GM21447 (cell line): Measurements from ENCODE around the gene OPALIN.
"Not testable (repeated sequence)": the region's sequence is repeated elsewhere in the genome, so short reads cannot be mapped to it uniquely, and the experiment has no call there.

Source experiments
- ATAC-seq: cut with Tn5 transposase; IDR thresholded peaks from one replicate; pipeline ENCODE4 v1.9.1; 2021; ENCODE audit not compliant: unreplicated experiment

The OPALIN gene

DNA sequence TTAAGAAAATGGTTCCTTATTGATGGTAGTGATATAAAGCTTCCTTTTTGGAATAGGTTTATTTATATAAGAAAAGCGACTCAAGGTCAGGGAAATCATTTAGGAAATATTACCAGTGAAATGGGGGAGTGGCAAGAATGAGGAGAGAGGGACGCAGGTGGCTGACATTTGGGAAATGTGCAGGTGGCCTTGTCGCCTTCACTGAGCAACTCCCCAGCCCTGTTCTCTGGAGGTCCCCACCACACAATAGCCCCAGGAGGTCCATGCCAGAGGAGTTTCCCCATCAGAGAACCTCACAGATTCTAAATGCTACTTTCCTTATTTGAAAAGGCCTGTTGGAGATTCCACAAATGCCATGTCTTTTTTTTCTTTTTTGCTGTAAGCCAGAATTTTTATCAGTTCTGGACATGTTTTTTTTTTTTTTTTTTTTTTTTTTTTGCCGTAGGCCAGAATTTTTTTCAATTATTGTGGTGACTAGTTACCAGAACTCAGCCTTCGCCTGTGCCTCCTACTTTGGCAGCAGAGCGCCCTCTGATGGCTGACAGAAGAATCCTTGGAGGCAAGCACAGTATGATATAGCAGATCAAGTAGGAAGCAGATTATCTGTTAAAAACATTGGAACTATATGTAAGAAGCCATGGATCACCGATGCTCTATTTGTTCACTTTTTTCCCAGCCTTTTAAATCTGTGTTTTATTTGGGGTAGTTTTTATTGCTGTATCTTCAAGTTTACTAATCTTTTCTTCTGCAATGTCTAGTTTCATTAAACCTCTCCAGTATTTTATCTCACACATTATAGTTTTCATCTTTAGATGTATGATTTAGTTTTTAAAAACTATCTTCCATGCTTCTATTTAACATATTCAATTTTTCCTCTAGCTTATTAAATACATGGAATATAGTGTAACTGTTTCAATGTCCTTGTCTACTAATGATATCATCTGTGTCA lies 18.6 kb downstream of the OPALIN start:
- ATAC-seq = no peak

DNA sequence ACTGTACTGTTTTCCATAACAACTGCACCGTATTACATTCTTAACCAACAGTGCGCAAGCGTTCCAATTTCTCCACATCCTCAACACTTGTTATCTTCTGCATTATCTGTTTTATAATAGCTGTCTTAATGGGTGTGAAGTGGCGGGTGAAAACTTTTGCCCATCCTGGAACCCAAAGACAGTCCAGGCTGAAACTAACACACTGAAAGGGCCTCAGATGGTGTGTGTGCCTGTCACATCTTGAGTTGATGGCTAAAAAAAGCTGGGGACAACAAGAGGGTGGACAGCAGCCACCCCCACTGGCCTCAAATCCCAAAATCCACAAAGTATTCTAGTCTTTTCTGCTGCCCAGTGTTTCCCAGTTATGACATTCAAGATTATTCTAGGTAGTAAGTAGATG lies 19.4 kb downstream of the OPALIN start:
- ATAC-seq = no peak

DNA sequence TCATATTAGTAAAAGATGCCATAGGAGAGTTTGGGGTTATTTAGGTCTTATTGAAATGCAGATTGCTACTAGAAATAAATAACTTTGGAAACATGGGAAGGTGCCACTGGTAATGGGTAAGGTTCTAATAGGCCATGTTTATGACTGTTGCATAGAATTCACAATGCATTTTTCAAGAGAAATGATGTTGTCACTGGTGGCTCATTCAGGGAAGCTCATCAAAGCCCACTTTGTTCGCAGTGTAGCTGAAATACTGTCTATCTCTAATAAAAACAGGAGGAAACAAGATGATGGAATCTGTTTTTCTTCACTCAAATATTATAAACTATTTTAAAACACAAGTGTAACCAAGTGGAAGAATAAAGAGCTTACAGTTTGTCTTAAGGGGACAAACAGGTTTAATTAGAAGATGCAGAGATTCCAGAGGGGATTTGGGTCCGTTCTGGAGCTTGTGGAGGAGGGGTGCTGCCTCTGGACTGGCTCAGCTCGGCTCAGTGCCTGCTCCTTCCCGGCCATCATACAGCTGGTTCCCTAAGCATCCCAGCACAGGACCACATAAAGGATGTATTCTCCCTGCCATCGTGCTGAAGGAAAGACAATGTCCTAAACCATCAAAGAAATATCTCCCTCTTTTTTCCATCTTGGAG lies 20.4 kb downstream of the OPALIN start:
- no peak for ATAC-seq

DNA sequence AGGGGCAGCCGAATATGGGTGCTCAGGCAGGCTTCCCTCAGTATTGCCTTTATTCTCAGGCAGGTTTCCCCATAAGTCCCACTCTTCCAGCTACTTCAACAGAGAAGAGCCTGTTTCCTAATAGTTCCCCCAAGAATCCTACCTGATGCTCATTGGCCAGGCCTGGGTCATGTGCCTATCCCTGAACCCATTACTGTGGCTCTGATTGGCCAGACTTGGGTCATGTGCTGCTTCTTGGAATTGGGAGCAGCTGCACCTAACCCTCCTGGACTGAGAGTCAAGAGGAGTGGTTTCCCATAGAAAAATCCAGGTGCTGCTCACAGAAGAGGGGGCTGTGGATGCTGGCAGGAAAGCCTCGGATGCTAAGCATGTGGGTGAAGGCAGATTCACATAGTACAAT lies 21.7 kb downstream of the OPALIN start:
- no peak for ATAC-seq

DNA sequence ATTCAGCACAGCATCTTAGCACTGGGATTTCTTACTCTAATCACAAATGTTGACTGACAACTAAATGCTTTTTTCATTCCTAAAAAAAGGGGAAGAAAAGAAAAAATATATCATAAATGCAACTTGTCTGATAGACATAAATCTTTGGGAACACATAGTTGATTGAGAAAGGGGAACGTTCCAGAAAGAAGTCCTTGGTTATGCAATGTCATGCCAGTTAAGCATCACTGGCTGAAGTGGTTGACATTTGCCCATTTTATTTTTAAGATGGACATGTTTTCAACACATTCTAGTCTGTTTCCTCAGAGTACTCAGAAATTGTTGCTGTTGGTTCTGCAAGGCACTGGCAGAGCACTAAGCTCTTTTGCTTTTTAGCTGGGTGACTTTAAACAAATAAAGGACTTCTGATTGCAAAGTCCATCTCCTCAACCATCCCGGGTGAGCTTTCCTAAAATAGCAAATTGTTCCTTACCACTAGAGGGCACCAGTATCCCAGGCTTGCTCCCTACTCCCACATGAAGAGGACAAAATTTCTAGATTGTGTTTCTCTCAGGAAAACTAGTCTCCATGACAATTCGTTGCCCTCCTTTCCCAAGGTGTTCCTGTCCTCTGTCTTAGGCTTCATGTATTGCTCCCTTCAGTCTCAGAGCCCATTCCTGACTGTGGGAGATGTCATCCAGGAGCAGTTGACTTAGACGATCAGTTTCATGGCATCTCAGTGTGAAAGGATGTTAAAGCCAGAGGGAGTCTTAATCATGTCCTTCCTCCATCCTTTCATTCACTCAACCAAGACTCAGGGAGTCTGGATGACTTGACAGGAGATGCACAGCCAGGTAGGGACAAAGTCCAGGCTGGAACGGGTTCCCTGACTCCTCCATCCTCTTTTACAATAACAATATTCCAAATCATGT lies 23.9 kb downstream of the OPALIN start:
- ATAC-seq = no peak

DNA sequence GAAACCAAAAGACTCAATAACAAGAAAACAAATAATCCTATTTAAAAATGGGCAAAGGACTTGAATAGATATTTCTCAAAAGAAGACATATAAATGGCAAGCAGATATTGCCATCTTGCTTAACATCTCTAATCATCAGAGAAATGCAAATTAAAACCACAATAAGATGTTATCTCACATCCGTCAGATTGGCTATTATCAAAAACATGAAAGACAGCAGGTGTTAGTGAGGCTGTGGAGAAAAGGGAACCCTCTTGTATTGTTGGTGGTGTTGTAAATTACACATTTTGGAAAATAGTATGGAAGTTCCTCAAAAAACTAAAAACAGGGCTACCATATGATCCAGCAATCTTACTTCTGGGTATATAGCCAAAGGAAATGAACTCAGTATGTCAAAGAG lies 25.7 kb downstream of the OPALIN start:
- ATAC-seq = no peak

DNA sequence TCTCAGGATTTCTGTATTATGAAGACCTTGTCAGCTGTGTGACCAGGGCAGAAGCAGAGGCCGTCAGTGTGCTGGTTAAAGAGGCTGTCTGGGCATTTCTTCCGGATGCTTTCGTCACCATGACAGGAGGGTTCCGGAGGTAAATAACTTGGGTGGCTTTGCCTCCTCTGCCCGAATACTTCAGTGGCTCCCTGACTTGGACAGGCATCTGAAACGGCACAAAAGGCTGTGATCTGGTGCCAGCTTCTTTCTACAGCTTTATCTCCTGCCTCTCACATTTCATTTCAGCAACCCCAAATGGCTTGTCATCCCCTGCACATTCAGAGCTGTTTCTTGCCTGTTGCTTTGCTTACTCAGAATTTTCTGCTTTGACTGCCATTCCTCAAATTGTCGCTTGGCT lies 31.3 kb downstream of the OPALIN start:
- ATAC-seq = no peak

DNA sequence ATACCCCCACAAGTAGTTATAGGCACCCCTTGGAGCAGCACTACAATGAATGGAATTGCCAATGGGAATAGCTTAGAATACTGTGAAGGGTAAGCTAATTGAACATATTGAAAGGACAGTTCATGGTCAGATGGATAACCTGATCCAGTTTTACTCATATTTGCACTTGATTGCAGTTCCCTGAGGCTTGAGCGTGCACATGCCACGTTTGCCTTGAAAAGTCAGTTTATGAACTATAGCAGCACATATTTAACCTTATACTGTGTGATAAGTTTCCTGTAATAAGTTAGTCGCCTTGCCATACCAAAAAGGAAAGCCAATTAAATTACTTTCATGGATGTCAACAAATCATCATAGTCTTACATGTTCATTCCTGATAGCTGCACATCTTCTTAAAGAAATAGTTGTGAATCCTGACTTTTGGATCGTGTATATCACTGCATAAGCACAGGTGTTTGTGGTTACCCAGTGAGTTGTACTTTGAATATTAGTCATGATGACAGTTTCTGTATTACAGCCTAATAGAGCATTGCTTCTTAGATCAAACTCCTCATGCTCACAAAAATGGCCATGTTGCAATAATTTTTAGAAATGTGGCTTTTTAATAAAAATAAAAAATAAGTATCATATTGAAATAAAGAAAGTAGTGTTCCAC lies 33.0 kb downstream of the OPALIN start:
- peak; percentile 98 for ATAC-seq

DNA sequence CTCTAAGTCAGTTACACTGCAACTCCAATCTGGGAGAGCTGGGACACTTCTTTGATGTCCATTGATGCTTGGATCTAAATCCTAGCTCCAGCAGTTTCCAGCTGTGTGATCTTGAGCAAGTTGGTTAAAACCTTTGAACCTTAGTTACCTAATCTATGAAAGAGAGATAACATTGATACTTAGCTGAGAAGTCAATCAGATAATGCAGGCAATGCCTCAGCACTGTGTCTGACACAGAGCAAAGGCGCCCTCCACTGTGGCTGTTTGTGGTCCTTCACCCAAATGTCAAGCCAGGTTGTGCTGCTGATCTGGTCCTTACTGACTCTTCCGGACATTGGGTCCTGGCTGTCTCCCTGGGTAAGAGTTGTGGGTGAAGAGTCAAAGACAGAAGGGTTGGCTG lies 34.4 kb downstream of the OPALIN start:
- no peak for ATAC-seq

DNA sequence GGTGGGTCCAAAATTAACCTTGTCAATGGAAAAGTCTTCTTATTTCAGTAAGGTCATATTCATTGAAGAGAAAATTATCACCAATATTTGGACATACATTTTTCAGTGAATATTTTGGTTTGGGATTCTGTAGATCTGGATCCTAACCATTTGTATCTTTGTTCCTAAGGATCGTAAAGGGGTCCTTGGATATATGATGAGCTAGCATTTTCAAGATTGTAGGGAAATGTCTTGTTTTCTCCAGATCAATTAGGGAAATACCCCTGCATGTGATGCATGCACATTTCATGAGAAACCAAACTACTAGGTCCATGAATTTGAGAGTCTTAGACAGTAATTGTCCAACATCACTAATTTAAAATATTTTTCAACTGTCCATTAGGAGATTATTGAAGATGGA lies 36.5 kb downstream of the OPALIN start:
- ATAC-seq = no peak

DNA sequence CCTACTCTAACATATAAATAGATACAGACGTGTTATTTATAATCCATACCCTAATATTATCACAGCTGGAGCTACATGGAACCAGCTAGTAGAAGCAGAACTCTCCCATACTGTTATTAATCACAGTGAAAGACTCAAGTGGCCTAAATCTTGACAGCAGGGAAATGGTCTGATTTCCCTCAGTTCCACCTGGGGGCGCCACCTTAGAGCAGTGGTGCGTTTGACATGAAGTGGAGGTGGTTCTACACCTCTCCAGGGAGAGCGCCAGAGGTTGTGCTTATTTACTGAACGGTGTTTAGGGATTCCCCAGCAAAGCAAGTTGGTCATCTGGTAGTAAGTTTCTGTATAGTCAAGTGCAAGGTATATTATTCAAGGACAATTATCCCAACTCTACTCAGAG lies 37.0 kb downstream of the OPALIN start:
- no peak for ATAC-seq

DNA sequence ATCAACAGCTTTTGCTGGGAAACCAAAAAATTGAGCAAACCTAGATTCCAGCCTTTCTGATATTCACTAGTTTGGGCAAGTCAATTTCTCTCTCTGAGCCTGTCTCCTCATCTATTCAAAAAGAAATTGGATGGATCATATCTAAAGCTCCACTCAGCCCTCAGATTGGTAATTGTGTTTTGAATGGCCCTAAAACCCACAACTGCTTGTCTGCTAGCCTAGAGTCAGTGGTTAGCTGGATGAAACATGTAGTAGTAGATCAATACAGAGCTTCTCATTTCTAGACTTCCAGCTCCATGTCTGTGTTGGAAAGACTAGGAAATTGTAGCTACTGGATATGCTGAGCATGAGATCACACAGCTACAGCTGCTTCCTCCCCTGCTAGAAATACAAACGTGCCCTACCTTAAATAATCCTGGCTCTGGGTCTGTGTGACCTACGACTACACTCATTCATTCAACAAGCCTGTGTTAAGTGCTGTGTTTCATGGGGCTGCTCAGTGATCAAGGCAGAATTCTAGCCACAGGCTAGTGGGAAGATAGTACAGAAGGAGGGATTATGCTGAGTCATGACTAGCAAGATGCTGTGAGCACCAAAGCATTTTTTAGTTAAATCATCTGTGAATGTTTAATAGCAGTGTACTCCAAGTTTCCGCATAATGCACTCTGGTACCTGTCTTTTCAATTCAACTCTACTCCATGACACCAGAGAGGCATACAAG lies 38.9 kb downstream of the OPALIN start:
- ATAC-seq = no peak

DNA sequence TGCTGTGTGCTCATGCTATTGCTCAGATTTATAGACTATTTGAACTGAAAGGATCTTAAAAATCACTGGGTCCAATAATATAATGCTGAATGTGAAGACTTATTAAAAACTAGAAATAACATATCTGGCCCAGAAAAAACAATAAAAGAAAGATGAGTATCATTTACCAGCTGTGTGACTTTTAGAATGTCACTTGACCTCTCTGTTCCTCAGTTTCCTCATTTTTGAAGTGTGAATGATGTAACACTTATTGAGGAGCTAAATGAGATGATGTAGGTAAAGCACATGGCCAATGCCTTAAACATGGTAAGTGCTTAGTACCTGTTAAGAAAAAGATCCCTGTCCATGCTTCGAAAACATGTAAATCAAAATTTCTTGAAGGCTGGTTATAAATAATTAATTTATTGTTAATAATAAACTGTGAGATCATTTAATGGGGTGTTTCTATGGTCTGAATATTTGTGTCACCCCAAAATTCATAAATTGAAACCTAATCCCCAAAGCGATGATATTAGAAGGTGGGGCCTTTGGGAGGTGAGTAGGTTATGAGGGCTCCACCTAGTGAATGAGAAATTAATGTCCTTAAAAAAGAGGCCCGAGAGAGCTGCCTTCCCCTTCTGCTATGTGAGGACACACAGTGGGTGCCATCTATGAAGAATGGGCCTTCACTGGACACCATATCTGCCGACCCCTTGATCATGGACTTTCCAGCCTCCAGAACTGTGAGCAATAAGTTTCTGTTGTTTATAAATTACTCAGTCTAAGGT lies 41.6 kb downstream of the OPALIN start:
- no peak for ATAC-seq

DNA sequence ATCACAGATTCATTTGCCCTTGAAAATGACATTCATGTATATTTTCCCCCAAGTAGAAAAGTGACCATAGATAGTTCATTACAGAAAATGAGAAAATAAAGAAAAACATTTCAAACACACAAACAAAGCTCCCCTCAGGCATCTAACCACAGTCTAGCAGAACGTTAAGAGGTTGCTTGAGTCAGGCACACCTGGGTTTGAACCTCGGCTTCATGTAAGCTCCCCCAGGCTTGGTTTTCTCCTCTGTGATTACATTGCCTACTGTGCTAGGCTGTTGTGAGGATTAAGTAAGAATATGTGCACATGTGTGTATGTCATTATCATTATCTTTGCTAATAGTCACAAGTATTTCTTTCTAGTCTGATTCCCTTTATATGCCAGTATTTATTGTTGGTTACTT lies 45.5 kb downstream of the OPALIN start:
- ATAC-seq = no peak

DNA sequence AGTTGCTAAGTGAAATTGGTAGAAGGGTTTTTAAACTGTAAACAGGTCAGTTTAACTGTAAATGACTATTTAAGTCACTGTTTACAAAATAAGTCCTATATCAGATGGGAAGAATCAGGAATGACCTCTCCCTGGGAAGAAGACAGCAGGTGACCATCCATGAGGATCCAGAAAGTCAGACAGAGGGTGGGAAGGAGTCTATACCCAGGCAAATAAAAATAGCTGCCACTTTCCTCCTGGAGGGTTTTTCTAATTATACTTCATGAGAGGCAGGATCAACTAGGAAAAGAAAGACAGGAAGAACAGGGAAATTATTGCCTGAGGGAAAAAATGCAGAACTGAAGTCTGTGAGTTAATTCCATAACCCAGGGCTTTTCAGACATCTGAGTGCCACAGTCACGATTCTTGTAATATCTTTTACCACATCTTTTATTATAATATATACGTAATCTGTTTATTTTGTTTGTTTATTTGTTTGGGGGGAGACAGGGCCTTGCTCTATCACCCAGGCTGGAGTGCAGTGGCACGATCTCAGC lies 47.6 kb downstream of the OPALIN start:
- no peak for ATAC-seq

DNA sequence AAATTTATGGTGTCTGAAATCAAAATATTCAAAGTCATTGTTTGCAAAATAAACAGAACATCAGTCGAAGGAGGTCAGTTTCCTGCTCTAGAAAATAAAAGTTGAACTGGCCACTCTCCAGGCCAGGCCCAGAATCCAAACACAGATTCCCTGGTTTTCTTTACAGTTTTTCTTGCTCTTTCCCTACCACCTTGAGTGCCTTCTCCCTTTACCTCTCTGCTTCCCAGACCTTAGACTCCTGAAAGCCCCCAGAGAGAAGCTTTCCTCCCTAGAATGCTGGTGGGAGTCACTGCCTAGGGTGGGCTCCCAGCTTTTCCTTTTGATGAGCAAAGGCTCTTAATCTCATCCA lies 48.5 kb downstream of the OPALIN start:
- ATAC-seq = no peak

DNA sequence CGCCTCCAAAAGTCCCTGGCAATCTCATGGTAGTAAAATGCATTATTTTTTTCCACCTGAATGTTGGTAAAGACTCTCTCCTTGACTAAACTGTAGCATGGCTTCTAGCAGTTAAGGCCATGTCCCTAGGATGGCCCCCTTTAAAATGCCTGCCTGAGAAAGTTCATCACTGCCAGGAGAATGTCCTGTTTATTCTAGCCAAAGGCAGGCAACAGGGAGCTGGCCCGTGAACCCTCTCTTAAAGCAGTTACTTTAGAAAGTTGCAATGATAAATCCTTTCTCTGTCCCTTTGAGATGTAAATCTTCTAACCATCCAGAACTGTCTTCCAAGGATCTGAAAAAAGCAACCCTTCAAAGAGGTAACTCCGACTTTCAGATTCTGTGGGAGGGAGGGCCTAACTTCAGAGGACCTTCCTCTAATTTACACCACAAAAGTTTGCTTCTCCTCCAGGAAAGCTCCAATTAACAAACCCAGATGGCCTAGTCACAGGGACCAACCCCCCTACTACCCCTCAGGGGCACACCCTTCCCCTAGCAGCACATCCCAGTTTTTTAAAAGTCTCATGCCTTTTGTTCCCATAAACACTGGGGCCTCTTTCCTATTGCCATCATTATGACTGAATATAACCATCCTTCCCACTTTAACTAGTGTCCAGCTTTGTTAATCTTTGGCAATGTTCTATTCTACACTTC lies 49.0 kb downstream of the OPALIN start:
- ATAC-seq = no peak

DNA sequence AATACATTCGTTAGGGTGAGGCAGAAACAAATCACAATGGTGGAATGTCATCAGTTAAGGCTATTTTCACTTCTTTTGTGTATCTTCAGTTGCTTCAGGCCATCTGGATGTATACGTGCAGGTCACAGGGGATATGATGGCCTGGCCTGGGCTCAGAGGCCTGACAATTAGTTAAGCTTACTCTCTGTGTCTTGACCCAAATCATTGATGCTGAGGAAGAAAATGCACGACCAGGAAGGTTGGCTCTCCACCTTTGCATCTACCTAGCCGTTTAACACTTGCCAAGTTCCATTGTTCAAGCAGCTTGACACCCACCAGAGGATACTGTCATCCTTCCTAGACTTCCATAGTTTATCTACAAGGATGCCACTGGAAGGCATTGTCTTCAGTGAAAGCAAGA lies 49.9 kb downstream of the OPALIN start:
- ATAC-seq = not testable (repeated sequence)

DNA sequence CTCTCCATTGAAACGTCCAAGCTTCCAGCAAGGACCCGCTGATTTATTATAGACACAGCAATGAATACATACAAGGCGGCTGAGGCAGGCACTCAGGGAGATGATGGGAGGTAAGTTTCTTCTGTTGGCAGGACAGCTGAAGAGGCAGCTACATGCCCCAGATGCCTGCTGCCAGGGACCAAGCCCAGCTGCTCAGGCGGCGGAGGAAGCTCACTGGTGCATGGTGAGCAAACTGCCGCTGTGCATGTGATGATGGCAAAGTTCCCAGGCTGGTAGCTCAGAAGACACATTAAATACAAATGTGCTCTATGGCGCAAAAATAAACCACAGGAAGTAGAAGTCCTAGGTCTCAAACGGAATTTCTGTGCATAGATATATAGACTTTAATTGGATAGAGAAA lies 52.3 kb downstream of the OPALIN start:
- no peak for ATAC-seq
